ENCODE data around the gene PNMA5.
"Not testable (repeated sequence)": the region's sequence is repeated elsewhere in the genome, so short reads cannot be mapped to it uniquely, and the experiment has no call there.

Gene PNMA5

DNA sequence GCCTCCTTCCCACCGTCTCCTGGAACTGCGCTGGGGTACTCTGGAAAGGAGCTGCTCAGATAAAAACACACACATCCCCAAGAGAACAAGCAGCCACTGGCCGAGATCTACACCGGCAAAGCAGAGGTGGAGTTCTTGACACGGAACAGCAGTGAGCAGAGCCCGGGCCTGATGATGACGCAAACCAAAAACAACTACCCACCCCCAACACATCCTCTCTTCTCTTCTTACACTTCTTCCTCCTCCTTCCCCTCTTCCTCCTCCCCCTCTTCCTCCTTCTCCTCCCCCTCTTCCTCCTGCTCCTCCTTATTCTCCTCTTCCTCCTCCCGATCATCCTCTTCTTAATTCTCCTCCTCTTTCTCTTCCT is 4.6 kb downstream of the PNMA5 start:
- TF ChIP-seq, protein P1, sequence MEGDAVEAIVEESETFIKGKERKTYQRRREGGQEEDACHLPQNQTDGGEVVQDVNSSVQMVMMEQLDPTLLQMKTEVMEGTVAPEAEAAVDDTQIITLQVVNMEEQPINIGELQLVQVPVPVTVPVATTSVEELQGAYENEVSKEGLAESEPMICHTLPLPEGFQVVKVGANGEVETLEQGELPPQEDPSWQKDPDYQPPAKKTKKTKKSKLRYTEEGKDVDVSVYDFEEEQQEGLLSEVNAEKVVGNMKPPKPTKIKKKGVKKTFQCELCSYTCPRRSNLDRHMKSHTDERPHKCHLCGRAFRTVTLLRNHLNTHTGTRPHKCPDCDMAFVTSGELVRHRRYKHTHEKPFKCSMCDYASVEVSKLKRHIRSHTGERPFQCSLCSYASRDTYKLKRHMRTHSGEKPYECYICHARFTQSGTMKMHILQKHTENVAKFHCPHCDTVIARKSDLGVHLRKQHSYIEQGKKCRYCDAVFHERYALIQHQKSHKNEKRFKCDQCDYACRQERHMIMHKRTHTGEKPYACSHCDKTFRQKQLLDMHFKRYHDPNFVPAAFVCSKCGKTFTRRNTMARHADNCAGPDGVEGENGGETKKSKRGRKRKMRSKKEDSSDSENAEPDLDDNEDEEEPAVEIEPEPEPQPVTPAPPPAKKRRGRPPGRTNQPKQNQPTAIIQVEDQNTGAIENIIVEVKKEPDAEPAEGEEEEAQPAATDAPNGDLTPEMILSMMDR (IDR thresholded peaks at IDR 0.05; ENCODE audit: insufficient read depth, low read length, missing control alignments): no peak
- ChIA-PET POLR2A (no interaction called here), CTCF (no interaction called here)
- no peak overlapping the region for H3K4me3 ChIP-seq (ENCODE audit: low read depth, low read length)
- DNase-seq (ENCODE audit: low read depth, low spot score): no peak

DNA sequence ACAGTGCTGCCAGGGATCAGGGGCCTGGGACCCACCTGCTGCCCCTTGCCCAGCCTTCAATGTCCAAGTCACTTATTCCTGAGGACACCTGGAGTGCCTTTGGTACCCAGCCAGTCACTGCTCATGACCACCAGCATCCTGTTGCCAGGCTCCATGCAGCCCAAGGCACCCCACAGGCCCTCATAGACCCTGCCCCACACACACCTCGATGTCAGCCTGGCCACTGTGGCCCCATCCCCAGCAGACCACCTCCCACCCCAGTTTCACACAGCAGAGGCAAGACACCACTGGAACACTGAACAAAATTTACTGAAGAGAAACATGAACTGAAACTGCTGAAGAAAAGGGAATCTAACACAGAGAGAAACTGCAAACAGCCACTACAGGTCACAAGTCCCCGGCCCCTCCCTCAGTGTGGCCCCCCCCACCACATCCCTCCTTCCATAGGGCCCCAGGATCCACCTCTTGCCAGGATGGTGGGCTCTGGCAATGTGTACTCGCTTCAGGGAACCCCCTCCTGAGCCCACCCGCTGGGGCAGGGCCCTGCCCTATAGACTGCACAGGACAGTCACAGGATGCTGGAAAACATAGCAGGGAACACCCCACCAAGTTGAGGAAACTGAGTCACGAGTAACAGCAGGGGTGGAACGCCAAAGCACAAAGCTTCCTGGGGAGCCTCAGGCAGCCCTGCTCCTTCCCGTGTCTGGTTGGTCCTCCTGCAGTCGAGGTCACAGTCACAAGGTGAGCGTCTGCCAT is 5.2 kb downstream of the PNMA5 start:
- TF ChIP-seq, protein P1 (IDR thresholded peaks at IDR 0.05; ENCODE audit: insufficient read depth, low read length, missing control alignments): no peak
- no peak overlapping the region for H3K4me3 ChIP-seq (ENCODE audit: low read depth, low read length)
- ChIA-PET POLR2A (no interaction called here), CTCF (no interaction called here)
- DNase-seq (ENCODE audit: low read depth, low spot score): no peak

DNA sequence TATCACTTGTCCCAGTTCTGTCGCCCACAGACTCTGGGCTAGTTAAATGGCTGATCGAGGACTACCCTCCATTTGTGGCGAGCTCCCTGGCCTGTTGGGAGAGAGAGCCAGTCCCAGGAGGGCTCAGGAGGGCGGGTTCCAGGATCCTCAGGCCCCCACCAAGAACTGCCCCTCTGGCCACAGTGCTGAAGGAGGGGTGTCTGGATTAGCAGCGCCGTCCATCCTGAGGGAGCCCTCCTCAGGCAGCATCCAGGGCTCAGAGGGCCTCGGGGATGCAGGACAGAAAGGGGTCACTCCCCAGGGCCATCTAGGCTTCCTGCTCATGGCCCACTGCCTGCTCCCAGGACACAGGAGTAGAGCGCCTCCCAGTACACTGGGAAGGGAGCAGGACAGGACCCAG is 6.1 kb downstream of the PNMA5 start:
- TF ChIP-seq, protein P1 (IDR thresholded peaks at IDR 0.05; ENCODE audit: insufficient read depth, low read length, missing control alignments): no peak
- no peak overlapping the region for H3K4me3 ChIP-seq (ENCODE audit: low read depth, low read length)
- POLR2A ChIA-PET: no interaction called here
- CTCF ChIA-PET: no interaction called here
- no peak for DNase-seq (ENCODE audit: low read depth, low spot score)

DNA sequence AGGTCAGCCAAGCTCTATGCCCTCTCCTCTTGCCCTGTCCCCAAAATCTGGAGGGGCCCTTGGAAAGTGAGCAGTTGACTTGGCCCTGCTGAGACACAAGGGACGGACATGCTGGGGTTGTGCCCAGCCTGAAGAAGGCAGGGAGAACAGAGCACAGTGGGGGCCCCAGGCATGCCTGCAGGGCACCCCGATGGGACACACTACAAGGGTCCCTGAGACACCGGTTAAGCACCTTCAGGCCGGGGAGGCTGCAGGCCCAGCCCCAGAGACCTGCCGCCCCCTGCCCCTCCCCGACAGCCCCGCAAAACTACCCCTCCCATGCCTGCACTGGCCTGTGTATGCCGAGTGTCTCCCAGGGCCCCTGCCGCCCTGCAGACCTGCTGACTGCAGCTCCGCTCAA is 6.8 kb downstream of the PNMA5 start:
- DNase-seq (ENCODE audit: low read depth, low spot score); CTCF ChIA-PET; POLR2A ChIA-PET; H3K4me3 ChIP-seq (ENCODE audit: low read depth, low read length): not testable (repeated sequence)

DNA sequence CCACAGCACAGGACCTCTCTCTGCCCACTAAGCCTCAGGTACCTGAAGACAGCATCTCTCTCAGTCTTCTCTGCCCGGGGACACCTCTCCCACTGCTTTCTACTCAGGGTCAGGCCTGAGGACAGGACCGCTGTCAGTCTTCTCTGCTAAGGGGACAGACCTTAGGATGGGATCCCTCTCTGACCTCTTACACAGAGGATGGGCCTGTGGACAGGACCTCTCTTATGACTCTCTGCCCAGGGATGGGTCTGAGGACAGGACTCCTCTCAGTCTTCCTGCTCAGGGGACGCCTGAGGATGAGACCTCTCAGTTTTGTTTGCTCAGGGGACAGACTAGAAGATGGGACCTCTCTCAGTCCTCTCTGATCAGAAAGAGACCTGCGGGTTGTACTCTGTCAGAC is 8.5 kb downstream of the PNMA5 start:
- H3K4me3 ChIP-seq (ENCODE audit: low read depth, low read length); DNase-seq (ENCODE audit: low read depth, low spot score); CTCF ChIA-PET; POLR2A ChIA-PET: not testable (repeated sequence)

DNA sequence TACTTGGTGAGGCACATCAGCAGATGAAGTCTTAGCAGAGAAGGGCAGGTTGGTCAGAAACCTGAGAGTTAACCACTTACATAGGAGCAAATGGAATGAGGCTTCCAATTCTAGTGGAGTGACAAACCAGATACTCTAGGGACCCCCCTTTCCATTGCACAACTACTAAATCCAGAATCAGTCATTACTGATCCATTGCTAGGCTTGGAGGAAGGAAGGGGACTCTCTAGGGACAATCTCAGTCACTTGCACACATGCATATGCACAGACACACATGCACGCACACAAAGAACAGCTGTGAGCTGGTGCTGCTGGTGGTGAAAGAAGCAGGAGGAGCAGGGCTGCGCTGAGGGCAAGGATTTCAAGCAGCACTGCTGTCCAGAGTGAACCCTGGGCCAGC is 25.7 kb downstream of the PNMA5 start:
- no peak overlapping the region for H3K4me3 ChIP-seq (ENCODE audit: low read depth, low read length)
- TF ChIP-seq, protein P1 (IDR thresholded peaks at IDR 0.05; ENCODE audit: insufficient read depth, low read length, missing control alignments): no peak
- no peak for DNase-seq (ENCODE audit: low read depth, low spot score)
- CTCF ChIA-PET: interaction anchor here (3.6 kb wide), 1 partner anchor 8 kb away, joined by 16 read pairs; no protein-coding TSS in a partner anchor
- POLR2A ChIA-PET: no interaction called here

DNA sequence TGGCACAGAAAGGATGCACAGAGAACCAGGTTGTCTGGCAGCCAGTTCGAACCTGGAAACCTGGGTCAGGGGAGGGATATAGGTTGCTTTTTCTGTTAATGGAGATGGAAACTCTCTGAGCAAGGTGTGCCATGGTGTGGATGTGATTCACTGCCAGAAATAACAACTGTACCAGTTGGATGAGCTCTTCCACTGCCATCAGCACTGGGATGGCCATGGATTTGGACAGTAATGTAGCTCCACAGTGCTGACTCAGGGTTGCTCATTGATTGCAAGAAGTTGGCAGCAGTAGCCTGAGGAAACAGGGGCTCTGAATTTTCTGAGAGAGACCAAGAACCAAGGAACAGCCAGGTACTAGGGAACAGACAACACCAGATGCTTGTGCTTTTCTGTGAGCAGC is 33.8 kb downstream of the PNMA5 start:
- ChIA-PET CTCF (interaction anchor here (1.1 to 4.0 kb wide), 6 partner anchors 8 to 987 kb away, joined by 4 to 16 read pairs (median 5); no protein-coding TSS in a partner anchor), POLR2A (no interaction called here)
- H3K4me3 ChIP-seq (ENCODE audit: low read depth, low read length): no peak overlapping the region
- TF ChIP-seq, protein P1 (IDR thresholded peaks at IDR 0.05; ENCODE audit: insufficient read depth, low read length, missing control alignments): no peak
- no peak for DNase-seq (ENCODE audit: low read depth, low spot score)
